ENCODE data around the gene SSBP3.

Gene SSBP3

GRCh38 chr1:54227091-54227602 lies 179.0 kb downstream of the SSBP3 start:
- Histone ChIP-seq H3K9ac (ENCODE audit: low read length) (no peak overlapping the region), H2BK12ac (ENCODE audit: low read length in 2 of 2) (no peak overlapping the region), H3K27me3 (ENCODE audit: control insufficient read depth in 1 of 2, insufficient read depth in 1 of 2, low read length in 2 of 2) (no peaks in the 10 kb centered on the region), H3K4ac (ENCODE audit: low read depth in 1 of 2, low read length in 2 of 2) (no peak overlapping the region), H3K79me1 (replicated peaks; ENCODE audit: low read length, poor library complexity, severe bottlenecking) (peaks cover 3% of the 10 kb centered on the region), H4K91ac (ENCODE audit: low read length) (no peak overlapping the region), H3K36me3 (ENCODE audit: control insufficient read depth in 1 of 2, insufficient read depth in 2 of 2, low read depth in 1 of 2, low read length in 2 of 2) (peaks cover 15 to 34% of the 10 kb centered on the region in 2 experiments), H3K4me3 (ENCODE audit: insufficient read depth in 1 of 2, low read depth in 1 of 2, low read length in 2 of 2) (no peak overlapping the region), H3K18ac (ENCODE audit: low read depth in 1 of 2, low read length in 2 of 2) (peak overlapping the region in 1 of 2 experiments; percentile 79), H3K27ac (ENCODE audit: low read length, poor library complexity, severe bottlenecking) (peak overlapping the region; percentile 61), H3K4me2 (ENCODE audit: low read length, poor library complexity, severe bottlenecking) (peak overlapping the region; percentile 2), H2BK5ac (ENCODE audit: low read depth, low read length, poor library complexity, severe bottlenecking) (no peak overlapping the region), H2BK120ac (ENCODE audit: low read depth, low read length) (no peak overlapping the region), H4K8ac (ENCODE audit: low read length) (no peak overlapping the region), H2AFZ (ENCODE audit: low read depth, low read length) (no peak overlapping the region), H3K23ac (ENCODE audit: low read length in 2 of 2) (no peak overlapping the region), H3K9me3 (ENCODE audit: control insufficient read depth, low read length) (no peaks in the 10 kb centered on the region), H2BK15ac (ENCODE audit: low read depth, poor library complexity, severe bottlenecking) (no peak overlapping the region), H3K4me1 (ENCODE audit: control insufficient read depth, insufficient read depth, low read depth, low read length) (peaks cover 40% of the 10 kb centered on the region), H2AK5ac (ENCODE audit: low read length, severe bottlenecking) (no peak overlapping the region), H3K14ac (ENCODE audit: low read length in 2 of 2) (no peak overlapping the region)
- peak; percentile 73 for DNase-seq
- 77% methylated on average over 8 of the region's 8 CpGs for WGBS

- WGBS: 96% methylated on average over 18 of the region's 20 CpGs
- Histone ChIP-seq H3K18ac (ENCODE audit: low read depth in 1 of 2, low read length in 2 of 2) (no peak overlapping the region), H2BK15ac (ENCODE audit: low read depth, poor library complexity, severe bottlenecking) (no peak overlapping the region), H2BK120ac (ENCODE audit: low read depth, low read length) (no peak overlapping the region), H3K27me3 (ENCODE audit: control insufficient read depth in 1 of 2, insufficient read depth in 1 of 2, low read length in 2 of 2) (no peaks in the 10 kb centered on the region), H4K91ac (ENCODE audit: low read length) (no peak overlapping the region), H3K4ac (ENCODE audit: low read depth in 1 of 2, low read length in 2 of 2) (no peak overlapping the region), H4K8ac (ENCODE audit: low read length) (no peak overlapping the region), H3K9ac (ENCODE audit: low read length) (no peak overlapping the region), H3K4me2 (ENCODE audit: low read length, poor library complexity, severe bottlenecking) (no peak overlapping the region), H3K27ac (ENCODE audit: low read length, poor library complexity, severe bottlenecking) (no peak overlapping the region), H3K36me3 (ENCODE audit: control insufficient read depth in 1 of 2, insufficient read depth in 2 of 2, low read depth in 1 of 2, low read length in 2 of 2) (peaks cover 15 to 44% of the 10 kb centered on the region in 2 experiments), H2AK5ac (ENCODE audit: low read length, severe bottlenecking) (peak overlapping the region; percentile 82), H3K9me3 (ENCODE audit: control insufficient read depth, low read length) (no peaks in the 10 kb centered on the region), H3K79me1 (replicated peaks; ENCODE audit: low read length, poor library complexity, severe bottlenecking) (peaks cover 3% of the 10 kb centered on the region), H3K4me3 (ENCODE audit: insufficient read depth in 1 of 2, low read depth in 1 of 2, low read length in 2 of 2) (no peak overlapping the region), H2AFZ (ENCODE audit: low read depth, low read length) (no peak overlapping the region), H3K23ac (ENCODE audit: low read length in 2 of 2) (no peak overlapping the region), H2BK12ac (ENCODE audit: low read length in 2 of 2) (no peak overlapping the region), H2BK5ac (ENCODE audit: low read depth, low read length, poor library complexity, severe bottlenecking) (no peak overlapping the region), H3K4me1 (ENCODE audit: control insufficient read depth, insufficient read depth, low read depth, low read length) (peaks cover 40% of the 10 kb centered on the region), H3K14ac (ENCODE audit: low read length in 2 of 2) (no peak overlapping the region)
- DNase-seq: no peak
Observed at GRCh38 chr1:54225986-54226559, 180.1 kb downstream of the SSBP3 start.

GRCh38 chr1:54225378-54225777 lies 180.8 kb downstream of the SSBP3 start:
- no peak overlapping the region for H3K27ac ChIP-seq (ENCODE audit: low read length, poor library complexity, severe bottlenecking)
- no peak overlapping the region for H2BK12ac ChIP-seq (ENCODE audit: low read length in 2 of 2)
- WGBS: 94% methylated on average over 5 of the region's 6 CpGs
- no peak for DNase-seq
- peaks cover 3% of the 10 kb centered on the region for H3K79me1 ChIP-seq (replicated peaks; ENCODE audit: low read length, poor library complexity, severe bottlenecking)
- H2BK120ac ChIP-seq (ENCODE audit: low read depth, low read length): no peak overlapping the region
- H2BK5ac ChIP-seq (ENCODE audit: low read depth, low read length, poor library complexity, severe bottlenecking): no peak overlapping the region
- H2AFZ ChIP-seq (ENCODE audit: low read depth, low read length): no peak overlapping the region
- H3K14ac ChIP-seq (ENCODE audit: low read length in 2 of 2): no peak overlapping the region
- H3K36me3 ChIP-seq (ENCODE audit: control insufficient read depth in 1 of 2, insufficient read depth in 2 of 2, low read depth in 1 of 2, low read length in 2 of 2): peaks cover 15 to 51% of the 10 kb centered on the region in 2 experiments
- H3K18ac ChIP-seq (ENCODE audit: low read depth in 1 of 2, low read length in 2 of 2): no peak overlapping the region
- H3K9ac ChIP-seq (ENCODE audit: low read length): no peak overlapping the region
- no peaks in the 10 kb centered on the region for H3K9me3 ChIP-seq (ENCODE audit: control insufficient read depth, low read length)
- H3K4me3 ChIP-seq (ENCODE audit: insufficient read depth in 1 of 2, low read depth in 1 of 2, low read length in 2 of 2): no peak overlapping the region
- no peak overlapping the region for H4K8ac ChIP-seq (ENCODE audit: low read length)
- no peak overlapping the region for H3K23ac ChIP-seq (ENCODE audit: low read length in 2 of 2)
- H4K91ac ChIP-seq (ENCODE audit: low read length): no peak overlapping the region
- H2BK15ac ChIP-seq (ENCODE audit: low read depth, poor library complexity, severe bottlenecking): no peak overlapping the region
- H3K4me1 ChIP-seq (ENCODE audit: control insufficient read depth, insufficient read depth, low read depth, low read length): peaks cover 43% of the 10 kb centered on the region
- no peak overlapping the region for H2AK5ac ChIP-seq (ENCODE audit: low read length, severe bottlenecking)
- no peak overlapping the region for H3K4me2 ChIP-seq (ENCODE audit: low read length, poor library complexity, severe bottlenecking)
- no peak overlapping the region for H3K4ac ChIP-seq (ENCODE audit: low read depth in 1 of 2, low read length in 2 of 2)
- H3K27me3 ChIP-seq (ENCODE audit: control insufficient read depth in 1 of 2, insufficient read depth in 1 of 2, low read length in 2 of 2): no peaks in the 10 kb centered on the region

GRCh38 chr1:54224233-54224632 lies 182.0 kb downstream of the SSBP3 start:
- H3K27me3 ChIP-seq (ENCODE audit: control insufficient read depth in 1 of 2, insufficient read depth in 1 of 2, low read length in 2 of 2): no peaks in the 10 kb centered on the region
- peaks cover 3% of the 10 kb centered on the region for H3K79me1 ChIP-seq (replicated peaks; ENCODE audit: low read length, poor library complexity, severe bottlenecking)
- no peak for DNase-seq
- no peak overlapping the region for H2AFZ ChIP-seq (ENCODE audit: low read depth, low read length)
- peaks cover 15 to 54% of the 10 kb centered on the region in 2 experiments for H3K36me3 ChIP-seq (ENCODE audit: control insufficient read depth in 1 of 2, insufficient read depth in 2 of 2, low read depth in 1 of 2, low read length in 2 of 2)
- no peak overlapping the region for H2BK12ac ChIP-seq (ENCODE audit: low read length in 2 of 2)
- no peak overlapping the region for H2BK120ac ChIP-seq (ENCODE audit: low read depth, low read length)
- peaks cover 41% of the 10 kb centered on the region for H3K4me1 ChIP-seq (ENCODE audit: control insufficient read depth, insufficient read depth, low read depth, low read length)
- H2BK5ac ChIP-seq (ENCODE audit: low read depth, low read length, poor library complexity, severe bottlenecking): no peak overlapping the region
- no peak overlapping the region for H2AK5ac ChIP-seq (ENCODE audit: low read length, severe bottlenecking)
- no peak overlapping the region for H3K4me3 ChIP-seq (ENCODE audit: insufficient read depth in 1 of 2, low read depth in 1 of 2, low read length in 2 of 2)
- no peak overlapping the region for H4K91ac ChIP-seq (ENCODE audit: low read length)
- no peak overlapping the region for H3K27ac ChIP-seq (ENCODE audit: low read length, poor library complexity, severe bottlenecking)
- no peak overlapping the region for H3K9ac ChIP-seq (ENCODE audit: low read length)
- H3K23ac ChIP-seq (ENCODE audit: low read length in 2 of 2): no peak overlapping the region
- no peak overlapping the region for H3K4me2 ChIP-seq (ENCODE audit: low read length, poor library complexity, severe bottlenecking)
- H3K18ac ChIP-seq (ENCODE audit: low read depth in 1 of 2, low read length in 2 of 2): no peak overlapping the region
- WGBS: 94% methylated on average over 6 of the region's 6 CpGs
- no peak overlapping the region for H3K4ac ChIP-seq (ENCODE audit: low read depth in 1 of 2, low read length in 2 of 2)
- H2BK15ac ChIP-seq (ENCODE audit: low read depth, poor library complexity, severe bottlenecking): no peak overlapping the region
- no peaks in the 10 kb centered on the region for H3K9me3 ChIP-seq (ENCODE audit: control insufficient read depth, low read length)
- H4K8ac ChIP-seq (ENCODE audit: low read length): no peak overlapping the region
- no peak overlapping the region for H3K14ac ChIP-seq (ENCODE audit: low read length in 2 of 2)

Measured in mesenchymal stem cell (in vitro differentiated cells and primary cell).